Motor neuron (in vitro differentiated cells): ENCODE measurements around the gene NRP1. TPM values are rescaled to one million over a fixed set of nuclear protein-coding genes. Genes with fewer than 3 reads are reported as not detected.

Experiments
- ATAC-seq, 8 experiments: fragments of 200-7000 bp; cut with Tn5 transposase; replicated peaks in 6 of 8; 2 replicates each; pipeline ENCODE4 v1.8.0; 2021; ENCODE audit warnings: mild to moderate bottlenecking in 8 of 8, moderate library complexity in 8 of 8
- H3K27ac ChIP-seq, 2 donors: fragments of 250-450 bp; sonication (Bioruptor Pico); 2 replicates each; pipeline ENCODE4 v1.9.0; 2021; ENCODE audit warnings: antibody characterized with exemption in 2 of 2, mild to moderate bottlenecking in 2 of 2, moderate library complexity in 1 of 2
- H3K4me1 ChIP-seq, 2 donors: fragments of 250-450 bp; sonication (Bioruptor Pico); replicated peaks in 1 of 2; 2 replicates each; pipeline ENCODE4 v1.6.1; 2021; ENCODE audit warnings: antibody characterized with exemption in 2 of 2, mild to moderate bottlenecking in 2 of 2, moderate library complexity in 1 of 2
- H3K4me3 ChIP-seq, 5 donors: fragments of 250-450 bp; sonication (Bioruptor Pico); 2 replicates each; pipeline ENCODE4 v1.9.0; 2021; ENCODE audit warnings: antibody characterized with exemption in 5 of 5, mild to moderate bottlenecking in 5 of 5, moderate library complexity in 4 of 5
- WGBS, 10 experiments: fragments of 450-650 bp; shearing (Covaris generic); methylation state at CpG; one replicate each; pipeline ENCODE4 v1.0.0; 2022; 5-methylcytosine and 5-hydroxymethylcytosine counted together
- in situ Hi-C, 9 experiments: fragments of 400-800 bp; cut with MboI; loops; one replicate each; pipeline ENCODE4 v1.15.0; 2021; ENCODE audit warnings: low sequenced_read_pairs in 9 of 9, low pct_unique_long_range_greater_than_20kb in 2 of 9; ENCODE audit not compliant: unreplicated experiment in 9 of 9
- total RNA-seq, 8 experiments: library from RNA; unstranded; fragments of 300-600 nt; gene quantifications; 2 replicates each; pipeline versions ENCODE4 v1.2.3 to v1.2.4, GENCODE V29; 2022

Gene NRP1
- total RNA-seq, 8 experiments from 2014 or later = 35.7 to 84.8 (median 61.7) TPM

- ATAC-seq = peak in 3 of 8 experiments; percentile 19 to 56 (median 44)
- WGBS, 10 experiments = 40 to 100% (median 81%) methylated on average over 1 to 5 of the region's 5 CpGs; no CpG with 5 or more reads in 4 of the 10 experiments
- H3K4me3 ChIP-seq = no peak overlapping the region
- in situ Hi-C loops = no loop called here
- no peak overlapping the region for H3K27ac ChIP-seq
- peaks cover 9 to 10% of the 10 kb centered on the region in 2 donors for H3K4me1 ChIP-seq
Measured at GRCh38 chr10:33279276-33279675, 55.2 kb downstream of the NRP1 start.

GRCh38 chr10:33278198-33278597, 56.3 kb downstream of the NRP1 start:
- Histone ChIP-seq H3K4me1 (peaks cover 20 to 21% of the 10 kb centered on the region in 2 donors), H3K4me3 (no peak overlapping the region), H3K27ac (no peak overlapping the region)
- 63 to 100% (median 96%) methylated on average over 1 to 3 of the region's 3 CpGs for WGBS, 10 experiments
- in situ Hi-C loops = no loop called here
- no peak for ATAC-seq

GRCh38 chr10:33277135-33277536, 57.3 kb downstream of the NRP1 start:
- in situ Hi-C loops = no loop called here
- no peak overlapping the region for H3K4me3 ChIP-seq
- H3K27ac ChIP-seq = no peak overlapping the region
- 0 to 92% (median 70%) methylated on average over 1 to 4 of the region's 6 CpGs; no CpG with 5 or more reads in 3 of the 10 experiments for WGBS, 10 experiments
- H3K4me1 ChIP-seq = peaks cover 30 to 32% of the 10 kb centered on the region in 2 donors
- ATAC-seq = peak in 5 of 8 experiments; percentile 36 to 65 (median 55)

GRCh38 chr10:33276282-33276923, 58.1 kb downstream of the NRP1 start:
- peaks cover 37 to 39% of the 10 kb centered on the region in 2 donors for H3K4me1 ChIP-seq
- in situ Hi-C loops = no loop called here
- no peak overlapping the region for H3K27ac ChIP-seq
- no peak for ATAC-seq
- no peak overlapping the region for H3K4me3 ChIP-seq
- 58 to 100% (median 89%) methylated on average over 1 to 4 of the region's 4 CpGs for WGBS, 10 experiments

- Histone ChIP-seq H3K4me1 (peaks cover 40 to 48% of the 10 kb centered on the region in 2 donors), H3K4me3 (no peak overlapping the region), H3K27ac (no peak overlapping the region)
- WGBS, 10 experiments = 76 to 97% (median 88%) methylated on average over 1 to 6 of the region's 6 CpGs
- ATAC-seq = peak in 2 of 8 experiments; percentile 13 to 17
- in situ Hi-C loops = no loop called here
Measured at GRCh38 chr10:33274096-33274785, 60.2 kb downstream of the NRP1 start.

- Histone ChIP-seq H3K4me1 (peaks cover 40 to 48% of the 10 kb centered on the region in 2 donors), H3K27ac (no peak overlapping the region), H3K4me3 (no peak overlapping the region)
- peak; percentile 50 to 92 (median 78) for ATAC-seq
- WGBS, 10 experiments = 0 to 37% (median 14%) methylated on average over 1 to 9 of the region's 19 CpGs; no CpG with 5 or more reads in 2 of the 10 experiments
- in situ Hi-C loops = no loop called here
Measured at GRCh38 chr10:33273295-33274002, 61.0 kb downstream of the NRP1 start.

- no peak for ATAC-seq
- 20 to 100% (median 69%) methylated on average over 1 to 5 of the region's 7 CpGs; no CpG with 5 or more reads in 2 of the 10 experiments for WGBS, 10 experiments
- in situ Hi-C loops = no loop called here
- Histone ChIP-seq H3K4me1 (peaks cover 40 to 48% of the 10 kb centered on the region in 2 donors), H3K4me3 (no peak overlapping the region), H3K27ac (peak overlapping the region in 1 of 2 donors; percentile 20)
Measured at GRCh38 chr10:33272635-33273034, 61.8 kb downstream of the NRP1 start.

GRCh38 chr10:33271969-33272583, 62.4 kb downstream of the NRP1 start:
- Histone ChIP-seq H3K27ac (peak overlapping the region in 1 of 2 donors; percentile 20), H3K4me3 (no peak overlapping the region), H3K4me1 (peaks cover 37 to 48% of the 10 kb centered on the region in 2 donors)
- WGBS, 10 experiments = 17 to 66% (median 44%) methylated on average over 1 to 4 of the region's 4 CpGs
- in situ Hi-C loops = no loop called here
- ATAC-seq = peak in 5 of 8 experiments; percentile 15 to 79 (median 55)

GRCh38 chr10:33270971-33271370, 63.5 kb downstream of the NRP1 start:
- no peak overlapping the region for H3K4me3 ChIP-seq
- WGBS, 10 experiments = 17 to 100% (median 62%) methylated on average over 1 of the region's 1 CpG
- no peak for ATAC-seq
- H3K4me1 ChIP-seq = peaks cover 32 to 43% of the 10 kb centered on the region in 2 donors
- H3K27ac ChIP-seq = no peak overlapping the region
- in situ Hi-C loops = no loop called here

GRCh38 chr10:33267708-33268107, 66.8 kb downstream of the NRP1 start:
- no peak overlapping the region for H3K27ac ChIP-seq
- no peak for ATAC-seq
- WGBS, 10 experiments = 67 to 100% (median 90%) methylated on average over 1 to 5 of the region's 5 CpGs; no CpG with 5 or more reads in 4 of the 10 experiments
- H3K4me3 ChIP-seq = no peak overlapping the region
- in situ Hi-C loops = no loop called here
- H3K4me1 ChIP-seq = peaks cover 25 to 50% of the 10 kb centered on the region in 2 donors

- Histone ChIP-seq H3K27ac (no peak overlapping the region), H3K4me1 (peaks cover 9 to 29% of the 10 kb centered on the region in 2 donors), H3K4me3 (no peak overlapping the region)
- 90 to 100% (median 100%) methylated on average over 1 to 4 of the region's 4 CpGs; no CpG with 5 or more reads in 4 of the 10 experiments for WGBS, 10 experiments
- ATAC-seq = no peak
- in situ Hi-C loops = no loop called here
Measured at GRCh38 chr10:33265621-33266020, 68.8 kb downstream of the NRP1 start.

- ATAC-seq = no peak
- in situ Hi-C loops = no loop called here
- Histone ChIP-seq H3K4me3 (no peak overlapping the region), H3K4me1 (peaks cover 19 to 41% of the 10 kb centered on the region in 2 donors), H3K27ac (peak overlapping the region in 1 of 2 donors; percentile 49)
- 15 to 100% (median 84%) methylated on average over 1 to 4 of the region's 4 CpGs; no CpG with 5 or more reads in 2 of the 10 experiments for WGBS, 10 experiments
Measured at GRCh38 chr10:33263453-33263852, 71.0 kb downstream of the NRP1 start.
